Endometrial microvascular endothelial cells (primary cell): Measurements from ENCODE around the gene IQGAP3. TPM values are rescaled to one million over a fixed set of nuclear protein-coding genes. Genes with fewer than 3 reads are reported as not detected.
"Not testable (repeated sequence)": the region's sequence is repeated elsewhere in the genome, so short reads cannot be mapped to it uniquely, and the experiment has no call there.

Experiments
- in situ Hi-C: cut with HindIII; loops from 2 replicates; pipeline ENCODE4 v1.10.0; 2017; ENCODE audit warnings: low sequenced_read_pairs, low pct_unique_long_range_greater_than_20kb; ENCODE audit errors: inconsistent ontology term
- total RNA-seq: library from RNA; depleted of rRNA; stranded (reverse); fragments of >200 nt; gene quantifications from one replicate; pipeline ENCODE4 v1.2.3, GENCODE V29; 2015; ENCODE audit errors: inconsistent ontology term

The IQGAP3 gene
- total RNA-seq, 1 donor from 2014 or later = 39.4 TPM

DNA sequence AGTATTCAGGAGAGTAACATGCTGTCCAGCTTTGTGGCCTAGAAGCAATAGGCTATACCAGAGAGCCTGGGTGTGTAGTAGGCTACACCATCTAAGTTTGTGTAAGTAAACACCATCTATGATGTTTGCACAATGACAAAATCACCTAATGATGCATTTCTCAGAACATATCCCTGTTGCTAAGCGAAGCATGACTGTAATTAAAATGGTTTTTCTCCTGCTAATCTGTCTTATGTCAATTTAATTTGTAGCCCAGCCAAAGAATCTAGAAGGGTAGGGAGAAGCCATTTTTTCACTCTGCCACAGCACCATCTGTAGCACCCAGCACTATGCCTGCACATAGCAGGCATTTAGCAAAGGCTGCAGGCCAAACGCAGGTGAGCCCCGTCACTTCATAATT is 5.2 kb upstream of the IQGAP3 start:
- in situ Hi-C loops = no loop called here

GRCh38 chr1:156574039-156574633 is 1.8 kb upstream of the IQGAP3 start:
- in situ Hi-C loops = no loop called here

GRCh38 chr1:156572663-156573018 is 276 bp upstream of the IQGAP3 start:
- in situ Hi-C loops = no loop called here

DNA sequence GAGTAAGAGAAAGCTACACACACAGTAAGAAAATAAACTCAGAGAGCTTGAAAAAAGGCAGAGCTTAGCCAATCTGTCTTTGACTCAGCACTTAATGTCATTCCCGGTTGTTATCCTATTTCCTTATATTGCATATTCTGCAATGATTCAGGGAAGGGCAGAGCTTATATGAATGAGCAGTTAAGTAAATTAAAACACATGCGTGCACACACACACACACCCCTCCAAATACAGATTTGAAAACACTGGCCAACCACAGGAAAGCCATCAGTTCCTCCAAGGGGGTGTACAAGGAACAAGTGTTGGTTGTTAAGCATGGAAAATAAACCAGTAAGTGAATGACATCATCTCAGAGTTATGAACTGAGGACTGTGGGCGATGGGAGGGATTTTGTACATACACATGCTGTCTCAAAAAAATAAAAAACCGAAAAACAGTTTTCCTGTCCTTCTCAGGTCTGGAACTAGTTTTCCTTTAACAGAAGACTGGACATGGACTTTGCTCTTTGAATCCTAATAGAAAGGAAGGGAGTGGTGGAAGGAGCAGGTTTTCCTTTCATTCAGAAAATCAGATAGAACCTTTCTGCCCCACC is 1.0 kb downstream of the IQGAP3 start:
- in situ Hi-C loops = no loop called here

DNA sequence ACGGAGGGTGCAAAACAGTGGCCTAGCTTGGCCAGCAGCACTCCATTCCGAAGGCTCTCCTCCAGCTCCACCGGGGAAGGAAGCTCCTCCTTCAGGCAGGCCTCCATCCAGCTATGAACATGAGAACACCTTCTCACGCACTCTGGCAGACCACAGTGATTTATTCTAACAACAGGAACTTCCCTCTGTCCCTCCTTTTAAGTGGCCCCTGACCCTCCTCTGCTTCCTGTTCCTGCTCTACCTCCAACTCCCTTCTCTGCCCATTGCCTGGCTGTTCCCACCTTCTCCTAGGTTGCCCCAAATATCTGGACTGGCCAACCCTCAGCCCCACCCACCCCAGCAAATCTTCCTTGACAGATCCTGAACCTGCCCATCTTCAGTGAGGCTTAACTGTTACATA is 5.9 kb downstream of the IQGAP3 start:
- in situ Hi-C loops = no loop called here

DNA sequence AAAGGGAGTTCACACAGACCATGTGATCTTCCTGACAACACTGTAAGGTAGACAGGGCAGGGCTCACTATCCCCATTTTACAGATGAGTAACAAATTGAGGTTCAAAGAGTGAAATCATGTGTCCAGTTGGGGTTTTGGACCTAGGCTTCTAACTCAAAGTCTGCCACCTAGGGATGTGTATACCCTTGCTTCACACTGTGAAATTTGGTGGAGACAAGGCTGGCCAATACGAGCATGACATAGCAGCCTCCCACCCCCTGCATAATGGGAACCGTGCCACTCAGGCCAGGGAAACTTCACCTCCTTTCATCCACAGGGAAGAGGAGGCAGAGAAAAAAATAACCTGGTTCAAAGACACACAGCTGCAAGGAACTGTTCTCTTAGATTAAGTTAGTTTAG is 6.8 kb downstream of the IQGAP3 start:
- in situ Hi-C loops = no loop called here

DNA sequence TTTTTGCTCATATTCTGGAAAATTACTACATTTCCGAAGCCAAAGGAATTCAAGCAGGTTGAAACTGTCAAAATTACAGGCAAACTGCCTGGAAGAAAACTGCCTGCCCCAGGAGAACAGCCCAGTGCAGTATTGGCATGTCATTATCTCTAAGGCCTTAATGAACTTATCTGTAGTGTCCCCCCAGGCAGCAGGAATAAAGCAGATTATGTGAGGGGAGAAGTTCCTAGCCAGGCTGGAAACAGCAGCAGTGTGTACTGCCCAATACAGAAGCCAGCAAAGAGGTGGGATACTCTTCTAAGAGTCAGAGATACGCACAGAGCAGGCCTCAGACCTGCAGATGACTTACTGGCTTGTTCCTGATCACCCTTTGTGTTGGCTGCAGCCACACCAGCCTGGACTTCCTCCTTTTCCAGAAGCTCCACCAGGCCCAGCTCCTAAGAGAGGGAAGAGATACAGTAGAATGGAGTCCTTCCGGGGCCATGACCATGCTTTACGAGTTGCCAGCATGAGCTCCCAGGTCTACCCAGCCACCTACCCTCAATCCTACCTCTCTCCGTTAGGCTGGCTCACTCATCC is 11.7 kb downstream of the IQGAP3 start:
- in situ Hi-C loops = no loop called here

DNA sequence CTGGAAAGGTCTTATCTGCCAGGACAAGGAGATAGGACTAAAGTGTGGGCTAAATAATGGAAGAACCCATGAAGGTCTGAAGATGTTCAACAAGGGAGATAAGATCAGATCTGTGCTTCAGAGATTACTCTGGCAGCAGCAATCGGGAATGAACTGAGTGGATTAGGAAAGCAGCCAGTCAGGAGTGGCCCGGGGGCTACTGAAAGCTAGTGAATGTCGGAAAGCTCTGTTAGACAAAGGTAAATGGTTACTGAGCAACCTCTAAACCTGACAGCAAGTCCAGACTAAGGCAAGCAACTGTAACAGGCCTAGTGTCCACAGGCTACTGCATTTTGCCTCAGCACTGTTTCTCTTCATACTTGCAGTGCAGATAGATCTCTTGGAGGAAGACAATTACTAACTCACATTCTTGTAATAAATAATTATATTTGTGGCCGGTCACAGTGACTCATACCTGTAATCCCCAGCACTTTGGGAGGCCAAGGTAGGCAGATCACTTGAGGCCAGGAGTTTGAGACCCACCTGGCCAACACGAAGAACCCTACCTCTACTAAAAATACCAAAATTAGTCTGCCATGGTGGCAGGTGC is 12.5 kb downstream of the IQGAP3 start:
- in situ Hi-C loops = no loop called here

- in situ Hi-C loops = no loop called here
Observed at GRCh38 chr1:156559086-156559796, 13.1 kb downstream of the IQGAP3 start.

- in situ Hi-C loops = no loop called here
Observed at GRCh38 chr1:156556354-156556753, 16.0 kb downstream of the IQGAP3 start.

DNA sequence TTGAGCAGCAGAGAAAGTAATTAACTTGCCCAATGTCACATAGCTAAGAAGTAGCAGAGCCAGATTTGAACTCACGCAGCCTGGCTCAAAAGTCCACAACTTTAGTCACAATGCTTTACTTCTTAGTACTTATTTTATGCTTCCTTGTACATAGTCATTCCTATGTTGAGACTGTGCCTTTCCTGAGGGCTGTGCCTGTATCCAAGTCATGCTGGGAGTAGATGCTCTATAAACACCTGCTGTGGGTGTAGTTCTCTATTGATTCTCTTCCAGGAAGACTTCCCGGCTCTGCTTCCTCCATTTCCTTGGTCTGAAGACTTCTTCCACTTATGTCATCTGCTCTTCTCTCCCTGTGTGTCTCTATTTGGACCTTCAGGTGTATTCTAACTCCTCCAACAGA is 16.6 kb downstream of the IQGAP3 start:
- in situ Hi-C loops = no loop called here

- in situ Hi-C loops = no loop called here
Observed at GRCh38 chr1:156554971-156555370, 17.4 kb downstream of the IQGAP3 start.

DNA sequence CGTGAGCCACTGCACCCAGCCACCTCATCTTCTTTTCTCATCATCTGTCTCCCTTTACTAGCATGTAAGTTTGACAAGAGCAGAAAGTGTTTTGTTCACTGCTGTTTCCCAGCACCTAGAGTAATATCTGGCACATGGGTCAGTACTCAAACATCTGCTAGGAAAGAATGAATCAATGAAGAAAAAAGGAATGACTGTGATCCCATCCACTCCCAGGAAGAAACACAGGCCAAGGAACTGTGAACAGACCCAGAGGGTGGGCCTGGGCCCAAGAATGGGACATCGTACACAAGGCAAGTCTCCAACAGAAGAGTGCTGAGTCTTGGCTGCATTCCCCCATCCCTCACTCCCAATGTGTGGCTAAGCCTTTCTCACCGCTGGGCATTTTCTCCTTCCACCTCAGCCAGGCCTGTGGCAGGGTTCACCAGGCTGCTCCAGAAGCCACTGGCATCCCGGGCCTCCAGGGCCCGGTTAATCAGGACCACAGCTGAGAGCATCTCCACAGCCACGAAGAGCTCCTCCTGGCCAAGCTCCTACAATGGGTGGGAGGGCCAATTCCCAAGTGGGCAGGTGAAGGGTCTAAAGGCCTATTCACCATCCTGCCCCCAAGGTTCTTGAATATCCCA is 18.4 kb downstream of the IQGAP3 start:
- in situ Hi-C loops = no loop called here

DNA sequence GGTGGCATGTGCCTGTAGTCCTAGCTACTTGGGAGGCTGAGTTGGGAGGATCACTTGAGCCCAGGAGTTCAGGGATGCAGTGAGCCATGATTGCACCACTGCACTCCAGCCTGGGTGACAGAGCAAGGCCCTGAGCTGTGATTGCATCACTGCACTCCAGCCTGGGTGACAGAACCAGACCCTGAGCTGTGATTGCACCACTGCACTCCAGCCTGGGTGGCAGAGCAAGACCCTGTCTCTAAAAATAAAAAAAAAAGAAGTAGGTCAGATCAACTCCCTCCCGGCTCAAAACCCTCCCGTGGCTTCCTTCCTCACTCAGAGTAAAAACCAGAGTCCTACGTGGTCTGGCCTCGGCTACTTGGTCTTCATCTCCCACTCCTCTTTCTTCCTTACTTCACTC is 19.4 kb downstream of the IQGAP3 start:
- in situ Hi-C loops = not testable (repeated sequence)

DNA sequence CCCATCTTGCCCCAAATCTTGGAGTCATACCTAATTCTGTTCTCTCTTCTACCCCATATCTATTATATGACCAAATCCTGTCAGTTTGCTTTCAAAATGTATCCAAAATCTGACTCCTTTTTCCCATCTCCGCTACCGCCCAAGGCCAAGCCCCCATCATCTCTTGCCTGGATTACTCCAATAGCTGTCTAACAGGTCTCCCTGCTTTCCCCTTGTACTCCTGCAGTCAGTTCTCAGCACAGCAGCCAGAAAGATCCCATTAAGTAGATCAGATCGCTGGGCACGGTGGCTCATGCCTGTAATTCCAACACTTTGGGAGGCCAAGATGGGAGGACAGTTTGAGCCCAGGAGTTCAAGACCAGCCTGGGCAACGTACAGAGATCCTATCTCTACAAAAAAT is 19.8 kb downstream of the IQGAP3 start:
- in situ Hi-C loops = no loop called here

- in situ Hi-C loops = no loop called here
Observed at GRCh38 chr1:156551869-156552268, 20.5 kb downstream of the IQGAP3 start.

DNA sequence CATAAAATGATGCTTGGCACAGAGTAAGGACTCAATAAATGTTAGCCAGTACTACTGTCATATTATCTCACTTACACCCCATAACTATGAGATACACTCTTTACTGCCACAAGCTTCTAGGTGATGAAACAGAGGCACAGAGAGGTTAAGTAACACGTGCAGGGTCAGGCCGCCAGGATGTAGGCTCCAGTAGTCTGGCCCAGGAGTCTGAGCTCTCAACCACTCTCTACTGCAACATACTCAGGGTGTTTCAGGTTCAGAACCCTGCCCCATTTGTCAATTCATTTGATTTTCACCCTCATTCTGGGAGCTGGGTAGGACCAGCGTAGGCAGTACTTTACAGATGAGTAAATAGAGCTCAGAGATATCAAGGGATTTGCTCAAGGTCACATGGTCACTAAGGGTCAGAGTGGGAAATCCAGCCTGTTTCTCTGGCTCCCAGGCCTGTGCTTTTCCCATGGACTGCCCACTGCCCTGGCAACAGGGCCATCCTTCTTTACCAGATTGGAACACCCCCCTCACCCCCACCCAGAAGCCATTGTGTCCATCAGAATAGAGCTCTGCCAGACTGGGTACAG is 21.2 kb downstream of the IQGAP3 start:
- in situ Hi-C loops = no loop called here

DNA sequence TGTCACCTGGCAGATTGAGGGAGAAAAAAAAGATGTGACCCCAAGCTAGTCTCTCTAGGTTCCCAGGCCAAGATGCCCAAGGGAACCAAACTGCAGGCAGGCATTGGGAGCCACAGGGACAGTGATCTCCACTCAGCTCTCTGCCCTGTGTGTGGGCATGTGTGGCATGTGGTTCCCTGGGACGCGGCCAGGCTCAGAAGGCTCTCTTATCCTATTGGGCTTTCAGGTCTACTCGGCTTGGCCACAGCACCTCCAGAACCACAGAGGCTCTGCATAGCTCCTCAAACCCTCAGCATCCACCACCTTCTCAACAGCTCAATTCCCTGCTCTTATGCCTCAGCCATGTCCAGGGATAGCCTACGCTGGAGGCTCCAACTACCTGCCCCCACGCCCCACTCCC is 22.0 kb downstream of the IQGAP3 start:
- in situ Hi-C loops = no loop called here

DNA sequence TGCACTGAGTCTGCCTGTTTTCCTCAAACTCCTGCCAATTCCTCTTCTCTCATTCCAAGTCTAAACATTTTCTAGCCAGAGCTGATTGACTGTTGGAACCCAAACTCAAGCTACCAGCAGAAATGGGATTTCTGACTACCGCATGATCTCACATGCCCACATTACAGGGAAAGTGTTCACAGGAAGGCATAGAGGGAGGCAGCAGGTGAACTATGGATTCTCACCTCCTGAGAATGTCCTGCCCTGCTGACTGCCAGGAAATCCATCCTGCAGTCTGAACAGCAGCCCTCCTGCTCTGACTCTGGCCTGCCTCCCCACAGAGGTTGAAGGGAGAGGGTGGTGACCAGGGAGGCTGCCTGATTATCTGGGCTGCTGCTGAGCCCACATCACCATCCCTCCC is 22.5 kb downstream of the IQGAP3 start:
- in situ Hi-C loops = no loop called here
